Astrocyte of the spinal cord (primary cell): ENCODE results near the gene FYN.

ENCODE experiments used
- DNase-seq: peaks from one replicate; pipeline ENCODE4 v3.0.0; 2011; ENCODE audit warnings: low read depth, low spot score
- H3K4me3 ChIP-seq: 2 replicates; pipeline ENCODE4 v1.5.1; 2011; ENCODE audit warnings: low read depth, mild to moderate bottlenecking, low read length, moderate library complexity
- CTCF ChIP-seq: IDR thresholded peaks from 2 replicates; pipeline ENCODE4 v1.5.1; 2012; ENCODE audit warnings: low read depth, mild to moderate bottlenecking, low read length, inconsistent platforms
- in situ Hi-C: cut with HindIII; loops from 2 replicates; pipeline ENCODE4 v1.10.0; 2017; ENCODE audit warnings: low sequenced_read_pairs

FYN gene

DNA sequence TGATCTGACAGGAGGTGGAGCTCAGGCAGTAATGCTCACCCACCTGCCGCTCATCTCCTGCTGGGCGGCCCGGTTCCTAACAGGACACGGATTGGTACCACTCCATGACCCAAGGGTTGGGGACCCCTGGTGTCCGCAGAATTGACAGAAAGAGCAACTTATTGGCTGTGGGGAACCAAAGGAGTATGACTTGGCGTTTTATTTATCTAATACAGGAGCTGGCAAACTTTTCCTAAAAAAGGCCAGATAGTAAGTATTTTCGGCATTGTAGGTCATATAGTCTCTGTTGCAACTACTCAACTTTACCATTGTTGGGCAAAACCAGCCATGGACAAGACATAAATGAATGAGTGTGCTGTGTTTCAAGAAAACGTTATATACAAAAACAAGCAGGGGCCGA lies 223.2 kb downstream of the FYN start:
- DNase-seq = no peak
- no peak for TF ChIP-seq CTCF
- H3K4me3 ChIP-seq = no peak overlapping the region
- in situ Hi-C loops = no loop called here

GRCh38 chr6:111648100-111648499 lies 225.2 kb downstream of the FYN start:
- DNase-seq = no peak
- no peak for TF ChIP-seq CTCF
- H3K4me3 ChIP-seq = no peak overlapping the region
- in situ Hi-C loops = no loop called here

DNA sequence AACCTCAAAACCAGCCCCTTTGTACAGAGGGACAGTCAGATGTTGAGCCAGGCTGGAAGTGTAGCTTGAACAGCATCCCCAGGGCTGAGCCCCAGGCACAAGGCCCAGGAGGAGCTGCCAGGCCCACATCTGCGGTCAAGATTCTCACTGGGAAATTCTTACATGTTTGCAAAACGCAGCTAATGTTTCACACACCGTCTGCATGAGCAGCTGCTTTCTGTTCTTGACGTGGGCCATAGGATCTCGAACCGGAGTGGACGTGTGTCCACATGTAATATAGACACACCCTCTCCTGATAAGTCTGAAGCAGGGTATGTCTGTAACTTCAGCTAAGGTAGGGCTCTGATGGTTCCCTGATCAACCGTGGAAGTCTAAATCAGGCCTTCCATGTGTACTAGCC lies 226.3 kb downstream of the FYN start:
- TF ChIP-seq CTCF = no peak
- no peak overlapping the region for H3K4me3 ChIP-seq
- in situ Hi-C loops = no loop called here
- DNase-seq = peak; percentile 31

GRCh38 chr6:111646034-111646433 lies 227.2 kb downstream of the FYN start:
- DNase-seq = no peak
- in situ Hi-C loops = no loop called here
- no peak for TF ChIP-seq CTCF
- H3K4me3 ChIP-seq = no peak overlapping the region

DNA sequence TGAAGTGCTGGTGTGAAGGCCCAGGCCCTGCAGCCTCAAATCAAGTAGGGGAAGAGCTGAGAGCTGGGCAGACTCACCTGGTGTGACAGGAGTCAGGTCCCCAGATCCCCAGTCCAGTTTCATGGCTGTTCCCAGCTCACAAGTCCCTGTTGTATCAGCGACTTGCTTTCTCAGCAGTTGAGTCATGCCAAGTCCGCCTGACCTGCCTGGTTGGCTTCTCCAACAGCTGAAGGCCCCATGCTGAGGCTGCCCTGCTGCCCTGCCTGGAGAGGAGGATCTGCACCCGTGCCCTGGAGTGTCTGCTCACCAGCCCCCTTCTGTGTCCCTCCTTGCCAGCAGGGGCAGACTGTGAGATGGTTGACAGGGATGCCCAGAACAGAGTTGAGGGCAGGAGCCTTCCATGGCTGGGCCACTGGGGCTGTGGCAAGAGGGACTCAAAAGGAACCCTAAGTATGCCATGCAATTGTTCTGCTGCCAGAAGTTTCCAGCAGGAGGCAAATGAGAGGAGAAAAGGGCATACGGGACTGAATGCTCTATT lies 228.3 kb downstream of the FYN start:
- in situ Hi-C loops = no loop called here
- no peak for DNase-seq
- TF ChIP-seq CTCF = no peak
- H3K4me3 ChIP-seq = no peak overlapping the region

GRCh38 chr6:111642463-111643158 lies 230.6 kb downstream of the FYN start:
- H3K4me3 ChIP-seq = no peak overlapping the region
- DNase-seq = peak; percentile 69
- peak; percentile 65 for TF ChIP-seq CTCF
- in situ Hi-C loops = no loop called here
